HG03066 (cell line): ENCODE results near the gene UBP1.
"Not testable (repeated sequence)": the region's sequence is repeated elsewhere in the genome, so short reads cannot be mapped to it uniquely, and the experiment has no call there.

Source experiments
- ATAC-seq: cut with Tn5 transposase; IDR thresholded peaks from one replicate; pipeline ENCODE4 v1.9.1; 2021; ENCODE audit warnings: low read depth; ENCODE audit not compliant: unreplicated experiment

UBP1 gene

DNA sequence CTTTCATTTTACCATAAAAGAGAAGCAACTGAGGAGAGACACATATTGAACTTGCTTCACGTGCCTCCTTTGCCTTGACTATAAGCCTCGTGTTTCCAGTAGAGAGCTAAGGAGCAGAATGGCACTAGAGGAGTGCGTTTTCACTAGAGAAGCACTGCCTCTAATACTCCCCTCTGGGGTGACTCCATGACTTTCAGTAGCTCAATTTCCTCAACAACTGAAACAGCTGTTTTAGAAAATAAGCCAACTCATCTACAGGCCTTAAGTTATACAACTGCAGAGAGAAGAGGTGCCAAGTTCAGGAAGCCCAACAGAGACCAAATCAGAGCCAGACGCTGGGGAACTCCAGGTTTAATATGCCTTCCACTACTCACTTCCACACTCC, 1.9 kb downstream of the UBP1 start:
- no peak for ATAC-seq

- no peak for ATAC-seq
Measured at GRCh38 chr3:33437556-33438283, 2.5 kb downstream of the UBP1 start.

DNA sequence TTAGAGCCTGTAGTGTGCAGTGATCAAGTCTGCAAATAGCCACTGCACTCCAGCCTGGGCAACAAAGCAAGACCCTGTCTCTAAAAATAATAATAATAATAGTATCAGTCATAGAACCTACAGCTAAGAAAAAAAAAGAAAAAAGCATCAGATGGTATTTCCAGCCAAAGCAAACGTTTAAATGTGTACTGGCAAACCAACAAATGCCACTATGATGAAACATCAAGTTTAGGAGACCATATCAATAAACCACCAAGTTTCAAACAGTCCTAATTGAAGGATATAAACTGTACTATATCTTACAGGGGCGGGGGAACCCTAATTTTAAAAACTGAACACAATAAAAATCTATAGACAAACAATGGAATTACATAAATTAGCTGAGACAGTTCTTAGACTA, 6.4 kb downstream of the UBP1 start:
- ATAC-seq = no peak

- no peak for ATAC-seq
Measured at GRCh38 chr3:33430571-33430970, 9.6 kb downstream of the UBP1 start.

- no peak for ATAC-seq
Measured at GRCh38 chr3:33430061-33430460, 10.1 kb downstream of the UBP1 start.

GRCh38 chr3:33429306-33429705, 10.9 kb downstream of the UBP1 start:
- not testable (repeated sequence) for ATAC-seq

DNA sequence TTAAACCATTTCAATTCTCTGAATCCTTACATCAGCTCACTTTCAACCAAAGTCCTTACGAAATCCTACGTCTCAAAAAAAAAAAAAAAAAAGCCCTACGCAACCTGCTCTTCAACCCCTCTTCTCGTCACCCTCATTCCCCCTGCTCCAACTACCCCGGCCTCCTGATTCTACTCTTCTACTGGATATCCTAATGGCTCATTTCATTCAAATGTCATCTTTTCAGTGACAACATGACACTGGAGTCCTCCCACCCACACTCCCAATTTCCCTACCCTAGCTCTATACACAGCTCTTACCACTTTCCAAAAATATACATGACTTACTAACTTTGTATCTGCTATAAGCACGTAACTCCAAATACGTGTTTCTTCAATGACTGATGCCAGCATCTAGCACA, 11.5 kb downstream of the UBP1 start:
- ATAC-seq = no peak

GRCh38 chr3:33426630-33427317, 13.4 kb downstream of the UBP1 start:
- no peak for ATAC-seq

GRCh38 chr3:33426068-33426467, 14.1 kb downstream of the UBP1 start:
- no peak for ATAC-seq

- ATAC-seq = no peak
Measured at GRCh38 chr3:33425453-33425852, 14.8 kb downstream of the UBP1 start.

- ATAC-seq = no peak
Measured at GRCh38 chr3:33424606-33425452, 15.4 kb downstream of the UBP1 start.

GRCh38 chr3:33420966-33421365, 19.2 kb downstream of the UBP1 start:
- ATAC-seq = no peak

GRCh38 chr3:33419948-33420347, 20.3 kb downstream of the UBP1 start:
- peak; percentile 57 for ATAC-seq

- no peak for ATAC-seq
Measured at GRCh38 chr3:33417066-33417673, 23.0 kb downstream of the UBP1 start.

GRCh38 chr3:33410816-33411215, 29.4 kb downstream of the UBP1 start:
- ATAC-seq = not testable (repeated sequence)

DNA sequence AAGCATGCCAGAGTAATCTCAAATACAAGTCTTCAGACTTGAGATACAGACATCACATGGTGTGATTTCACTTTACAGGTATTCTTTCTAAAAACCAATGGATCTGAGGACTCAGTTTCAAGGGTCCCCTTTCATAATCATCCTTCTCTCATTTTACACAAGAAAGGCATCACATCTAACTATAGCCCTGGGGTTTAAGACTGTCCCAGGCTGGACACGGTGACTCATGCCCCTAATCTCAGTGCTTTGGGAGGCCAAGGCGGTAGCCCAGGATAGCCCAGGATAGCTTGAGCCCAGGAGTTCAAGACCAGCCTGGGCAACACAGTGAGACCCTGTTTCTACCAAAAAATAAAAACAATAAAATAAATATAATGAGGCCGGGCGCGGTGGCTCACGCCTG, 36.4 kb downstream of the UBP1 start:
- no peak for ATAC-seq

DNA sequence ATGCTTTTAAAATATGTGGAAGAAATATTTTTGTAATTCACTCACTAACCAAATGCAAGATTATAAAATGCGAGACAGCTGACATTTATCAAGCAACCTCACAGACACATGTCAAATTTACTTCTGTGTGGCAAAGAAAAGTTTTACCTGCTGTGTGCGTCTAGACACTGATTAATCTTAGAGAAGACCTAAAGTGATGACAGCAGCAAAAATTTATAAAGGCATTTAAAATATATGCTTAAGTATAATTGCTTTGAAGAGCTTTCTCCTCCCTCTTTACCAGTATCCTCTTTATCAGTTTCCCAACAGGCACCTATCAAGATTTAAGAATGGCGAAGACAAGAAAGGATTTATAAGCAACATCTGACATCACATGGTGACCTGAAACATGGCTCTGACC, 37.3 kb downstream of the UBP1 start:
- no peak for ATAC-seq

- ATAC-seq = no peak
Measured at GRCh38 chr3:33401781-33402180, 38.4 kb downstream of the UBP1 start.

- ATAC-seq = no peak
Measured at GRCh38 chr3:33398410-33398809, 41.8 kb downstream of the UBP1 start.

DNA sequence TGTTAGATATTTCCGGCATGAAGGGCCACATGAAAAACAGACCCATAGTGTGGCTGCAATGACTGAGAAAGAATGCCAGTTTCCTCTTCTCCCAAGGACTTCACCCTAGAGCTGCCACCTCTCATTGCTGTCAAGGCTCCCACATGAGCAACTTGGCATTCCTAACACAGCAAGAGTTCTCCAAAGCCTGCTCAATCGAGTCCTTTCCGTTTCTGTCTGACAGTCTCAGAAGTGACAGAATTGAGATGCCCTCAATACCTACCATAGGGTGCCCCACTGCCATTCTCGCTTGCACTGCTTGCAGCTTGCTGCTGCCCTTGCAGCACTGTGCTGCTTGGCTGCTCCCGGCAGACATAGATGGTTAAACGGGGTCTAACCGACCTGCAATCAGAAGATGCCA, 44.3 kb downstream of the UBP1 start:
- no peak for ATAC-seq
